Fibroblast of skin of right quadriceps (primary cell): ENCODE measurements around the gene UBE3B.

ENCODE experiments used
- DNase-seq: peaks from one replicate; pipeline ENCODE4 v3.0.0-alpha.2; 2013

The UBE3B gene

GRCh38 chr12:109580684-109581333 lies 103.4 kb downstream of the UBE3B start:
- no peak for DNase-seq

- no peak for DNase-seq
These were observed 103.9 kb downstream of the UBE3B start for GRCh38 chr12:109581334-109581691.

- DNase-seq: no peak
These were observed 104.4 kb downstream of the UBE3B start for GRCh38 chr12:109581856-109582255.

GRCh38 chr12:109582636-109583035 lies 105.2 kb downstream of the UBE3B start:
- DNase-seq: no peak

- DNase-seq: no peak
These were observed 106.3 kb downstream of the UBE3B start for GRCh38 chr12:109583733-109584132.
